Right lobe of liver (tissue), 6 donors: ENCODE measurements around the gene HSD3B1. TPM values are rescaled to one million over a fixed set of nuclear protein-coding genes. Genes with fewer than 3 reads are reported as not detected.

ENCODE experiments used
- ATAC-seq, 4 donors: fragments of 200-7000 bp; cut with Tn5 transposase; one replicate each; pipeline ENCODE4 v1.9.1; 2020; ENCODE audit warnings: mild to moderate bottlenecking in 4 of 4, moderate library complexity in 4 of 4
- DNase-seq, 3 donors: peaks; one replicate each; pipeline ENCODE4 v3.0.0-alpha.2; 2020
- H3K27ac ChIP-seq, 3 donors: fragments of 200-600 bp; one replicate each; pipeline ENCODE4 v1.8.0; 2022
- H3K27me3 ChIP-seq, 2 donors: fragments of 200-600 bp; one replicate each; pipeline ENCODE4 v1.8.0; 2022
- H3K36me3 ChIP-seq, 4 donors: fragments of 200-600 bp; sonication (generic) in 1 of 4; one replicate each; pipeline versions ENCODE4 v1.5.1 to v1.8.0; 2017 to 2022; ENCODE audit warnings: control low read depth in 1 of 4
- H3K4me1 ChIP-seq, 4 donors: fragments of 200-600 bp; sonication (generic) in 1 of 4; one replicate each; pipeline versions ENCODE4 v1.5.1 to v1.8.0; 2017 to 2022; ENCODE audit warnings: control low read depth in 1 of 4
- H3K4me3 ChIP-seq, 3 donors: fragments of 200-600 bp; one replicate each; pipeline ENCODE4 v1.8.0; 2022
- H3K9me3 ChIP-seq, 4 donors: fragments of 200-600 bp; sonication (generic) in 1 of 4; one replicate each; pipeline versions ENCODE4 v1.5.1 to v1.8.0; 2017 to 2022; ENCODE audit warnings: control low read depth in 1 of 4
- CTCF ChIP-seq, 4 donors: fragments of 200-600 bp in 3 of 4; fragments of 450-650 bp in 1 of 4; IDR thresholded peaks; one replicate each; pipeline versions ENCODE4 v1.5.1 to v1.8.0; 2016 to 2022; ENCODE audit warnings: antibody characterized with exemption in 4 of 4, mild to moderate bottlenecking in 2 of 4
- POLR2A ChIP-seq: fragments of 450-650 bp; IDR thresholded peaks from one replicate; pipeline ENCODE4 v1.6.1; 2017; ENCODE audit warnings: antibody characterized with exemption, mild to moderate bottlenecking
- WGBS: methylation state at CpG from one replicate; pipeline ENCODE4 v1.1.6; 2018; ENCODE audit warnings: low coverage, low lambda C conversion rate; ENCODE audit not compliant: insufficient coverage; ENCODE audit errors: missing lambda C conversion rate; 5-methylcytosine and 5-hydroxymethylcytosine counted together
- intact Hi-C, 2 donors: fragments of 100-400 bp; cut with DNase I; formaldehyde crosslinking; loops; one replicate each; pipeline versions ENCODE4 v1.11.2 to v1.14.1; 2022
- total RNA-seq, 6 experiments: library from RNA; depleted of rRNA in 2 of 6; stranded (reverse); fragments of >200 nt in 2 of 6; fragmentation: NEBNext Ultra II Directional in 3 of 6; extraction: Animal tissue kit (Norgen Biotek cat#: 25700) in 3 of 6; gene quantifications; one replicate each; pipeline versions ENCODE4 v1.1.0 to v1.2.4, GENCODE V29; 2016 to 2023
- donor health status: DM: no; HTN: yes; CAD: no.
- donor health status: DM: no; HTN: no; CAD: no.
- donor health status: DM: no; HTN: no; CAD: no.
- donor health status: DM: no; HTN: yes; CAD: no.
- donor health status: DM: no; HTN: yes; CAD: no.

The HSD3B1 gene
- total RNA-seq, 6 experiments from 2014 or later = 0.39 to 1.3 (median 0.74) TPM; not detected in 3

GRCh38 chr1:119475866-119476439 is 31.1 kb upstream of the HSD3B1 start:
- peak; percentile 67 to 82 (median 78) for TF ChIP-seq CTCF (IDR thresholded peaks at IDR 0.05)
- no peak for TF ChIP-seq POLR2A
- peak; percentile 91 to 92 (median 92) for ATAC-seq
- WGBS = 8% methylated on average over 6 of the region's 9 CpGs
- intact Hi-C loops = loop anchor here in 1 of 2 donors (10.0 kb wide), 1 partner anchor 129 kb away; no protein-coding TSS in a partner anchor
- Histone ChIP-seq H3K4me1 (peaks cover 0 to 18% (median 4%) of the 10 kb centered on the region in 4 donors), H3K36me3 (no peaks in the 10 kb centered on the region), H3K9me3 (no peaks in the 10 kb centered on the region), H3K4me3 (no peak overlapping the region), H3K27ac (no peak overlapping the region), H3K27me3 (no peaks in the 10 kb centered on the region)
- DNase-seq = peak; percentile 72 to 76 (median 75)

GRCh38 chr1:119477710-119478109 is 29.3 kb upstream of the HSD3B1 start:
- ATAC-seq (peak; percentile 79 to 90 (median 85)), DNase-seq (peak; percentile 50 to 62 (median 59))
- TF ChIP-seq CTCF (IDR thresholded peaks at IDR 0.05) (peak; percentile 31 to 54 (median 45)), POLR2A (no peak)
- WGBS = 64% methylated on average over 4 of the region's 5 CpGs
- Histone ChIP-seq H3K36me3 (no peaks in the 10 kb centered on the region), H3K9me3 (no peaks in the 10 kb centered on the region), H3K4me1 (peaks cover 0 to 18% (median 4%) of the 10 kb centered on the region in 4 donors), H3K4me3 (no peak overlapping the region), H3K27ac (no peak overlapping the region), H3K27me3 (no peaks in the 10 kb centered on the region)
- intact Hi-C loops = loop anchor here in 1 of 2 donors (10.0 kb wide), 1 partner anchor 127 kb away; no protein-coding TSS in a partner anchor

- DNase-seq = no peak
- intact Hi-C loops = no loop called here
Observed at GRCh38 chr1:119480175-119480574, 26.8 kb upstream of the HSD3B1 start.

GRCh38 chr1:119481951-119482350 is 25.1 kb upstream of the HSD3B1 start:
- intact Hi-C loops = no loop called here
- Histone ChIP-seq H3K27ac (no peak overlapping the region), H3K27me3 (no peaks in the 10 kb centered on the region), H3K9me3 (no peaks in the 10 kb centered on the region), H3K4me1 (no peaks in the 10 kb centered on the region), H3K36me3 (no peaks in the 10 kb centered on the region), H3K4me3 (no peak overlapping the region)
- ATAC-seq (no peak), DNase-seq (no peak)
- no peak for TF ChIP-seq CTCF (IDR thresholded peaks at IDR 0.05)
- no peak for TF ChIP-seq POLR2A

More at GRCh38 chr1:119480175-119480574, 26.8 kb upstream of the HSD3B1 start:
- no peak overlapping the region for H3K4me3 ChIP-seq
- peaks cover 0 to 10% (median 3%) of the 10 kb centered on the region in 4 donors for H3K4me1 ChIP-seq
- ATAC-seq = no peak
- H3K9me3 ChIP-seq = no peaks in the 10 kb centered on the region
- no peak overlapping the region for H3K27ac ChIP-seq
- no peaks in the 10 kb centered on the region for H3K36me3 ChIP-seq
- TF ChIP-seq POLR2A = no peak
- TF ChIP-seq CTCF (IDR thresholded peaks at IDR 0.05) = no peak
- 88% methylated on average over 2 of the region's 2 CpGs for WGBS
- no peaks in the 10 kb centered on the region for H3K27me3 ChIP-seq
